ENCODE data around the gene LPA.
A peak's percentile ranks its signal among the peaks of the same experiment; 100 is the strongest.

GRCh38 chr6:160519603-160520042, 144.5 kb downstream of the LPA start:
- TF ChIP-seq EZH2 (IDR thresholded peaks at IDR 0.05; ENCODE audit: insufficient read depth, low read length) (no peak), CTCF (IDR thresholded peaks at IDR 0.05; ENCODE audit: insufficient read depth, low read depth, low read length) (peak; percentile 92)

Data from astrocyte (in vitro differentiated cells and primary cell).